ENCODE measurements around the gene PPP5C. TPM values are rescaled to one million over a fixed set of nuclear protein-coding genes. Genes with fewer than 3 reads are reported as not detected.

The PPP5C gene
- total and polyA plus RNA-seq, 2 of the 13 experiments (the other 11 are each of a cell fraction or from before 2014, with no cell fraction given): 41.6 to 67.9 TPM

DNA sequence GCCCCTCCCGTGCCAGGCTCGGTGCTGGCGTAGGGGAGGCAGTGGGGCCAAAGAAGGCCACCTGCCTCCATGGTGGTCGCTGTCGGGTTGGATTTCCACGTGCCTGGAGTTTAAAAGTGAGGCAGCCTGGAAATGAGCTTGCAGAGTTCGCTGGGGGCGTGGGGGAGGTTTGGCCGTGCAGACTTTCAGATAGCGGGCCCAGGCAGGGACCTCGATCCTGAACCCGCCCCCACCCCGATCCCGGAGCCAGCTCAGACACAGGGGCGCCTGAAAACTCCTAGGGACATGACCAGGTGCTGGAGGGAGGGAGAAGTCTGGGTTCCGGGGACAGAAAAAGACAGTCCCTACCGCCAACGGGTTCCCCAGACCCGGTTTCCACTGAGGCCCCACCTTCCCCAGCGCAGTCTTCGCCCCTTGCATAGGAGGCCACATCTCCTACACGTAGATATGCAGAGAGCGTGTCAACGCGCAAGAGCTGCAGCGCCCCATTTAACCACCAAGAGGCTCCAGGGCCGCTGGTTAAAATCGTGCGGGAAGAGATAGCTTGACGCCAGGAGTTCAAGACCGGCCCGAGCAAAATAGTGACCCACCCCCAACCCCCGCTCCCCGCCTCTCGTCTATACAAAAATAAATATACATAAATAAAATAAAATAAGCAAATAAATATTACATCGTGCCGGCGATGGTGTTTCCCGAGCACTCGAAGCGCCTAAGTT, 58.0 kb downstream of the PPP5C start (continued):
- TF ChIP-seq ZNF362 (CRISPR knock-in tag; IDR thresholded peaks at IDR 0.05; ENCODE audit: borderline replicate concordance) (no peak), RBFOX2 (IDR thresholded peaks at IDR 0.05; ENCODE audit: low read depth, low read length) (peak; percentile 62), PHF8 (CRISPR knock-in tag; IDR thresholded peaks at IDR 0.05) (peak; percentile 60), ZBTB33 (CRISPR knock-in tag; IDR thresholded peaks at IDR 0.05) (peak; percentile 83; the same call in 1 of the 2 replicates), ZBTB34 (CRISPR knock-in tag; IDR thresholded peaks at IDR 0.05) (0 out of 2 replicates have a peak, but pooled peaks have one; percentile 52), ZFX (CRISPR knock-in tag; IDR thresholded peaks at IDR 0.05; ENCODE audit: low read depth) (peak; percentile 86), SALL2 (CRISPR knock-in tag; IDR thresholded peaks at IDR 0.05) (peak; percentile 27; the same call in 1 of the 2 replicates), ZNF598 (CRISPR knock-in tag; IDR thresholded peaks at IDR 0.05; ENCODE audit: borderline replicate concordance) (no peak), ZNF281 (CRISPR knock-in tag; IDR thresholded peaks at IDR 0.05; ENCODE audit: borderline replicate concordance) (peak; percentile 13; the same call in 1 of the 2 replicates), SALL1 (CRISPR knock-in tag; IDR thresholded peaks at IDR 0.05) (0 out of 2 replicates have a peak, but pooled peaks have one; percentile 9), CEBPB (IDR thresholded peaks at IDR 0.05; ENCODE audit: borderline replicate concordance, low read depth, low read length) (no peak), ZNF580 (CRISPR knock-in tag; IDR thresholded peaks at IDR 0.05; ENCODE audit: borderline replicate concordance, low read depth) (0 out of 2 replicates have a peak, but pooled peaks have one; percentile 20), ZNF816 (CRISPR knock-in tag; IDR thresholded peaks at IDR 0.05; ENCODE audit: borderline replicate concordance) (no peak), ZNF850 (CRISPR knock-in tag; conservative IDR thresholded peaks at IDR 0.05) (no peak)
- TF ChIP-seq, protein P1, sequence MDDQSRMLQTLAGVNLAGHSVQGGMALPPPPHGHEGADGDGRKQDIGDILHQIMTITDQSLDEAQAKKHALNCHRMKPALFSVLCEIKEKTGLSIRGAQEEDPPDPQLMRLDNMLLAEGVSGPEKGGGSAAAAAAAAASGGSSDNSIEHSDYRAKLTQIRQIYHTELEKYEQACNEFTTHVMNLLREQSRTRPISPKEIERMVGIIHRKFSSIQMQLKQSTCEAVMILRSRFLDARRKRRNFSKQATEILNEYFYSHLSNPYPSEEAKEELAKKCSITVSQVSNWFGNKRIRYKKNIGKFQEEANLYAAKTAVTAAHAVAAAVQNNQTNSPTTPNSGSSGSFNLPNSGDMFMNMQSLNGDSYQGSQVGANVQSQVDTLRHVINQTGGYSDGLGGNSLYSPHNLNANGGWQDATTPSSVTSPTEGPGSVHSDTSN (CRISPR knock-in tag; IDR thresholded peaks at IDR 0.05; ENCODE audit: borderline replicate concordance): no peak
- TF ChIP-seq, protein P2, sequence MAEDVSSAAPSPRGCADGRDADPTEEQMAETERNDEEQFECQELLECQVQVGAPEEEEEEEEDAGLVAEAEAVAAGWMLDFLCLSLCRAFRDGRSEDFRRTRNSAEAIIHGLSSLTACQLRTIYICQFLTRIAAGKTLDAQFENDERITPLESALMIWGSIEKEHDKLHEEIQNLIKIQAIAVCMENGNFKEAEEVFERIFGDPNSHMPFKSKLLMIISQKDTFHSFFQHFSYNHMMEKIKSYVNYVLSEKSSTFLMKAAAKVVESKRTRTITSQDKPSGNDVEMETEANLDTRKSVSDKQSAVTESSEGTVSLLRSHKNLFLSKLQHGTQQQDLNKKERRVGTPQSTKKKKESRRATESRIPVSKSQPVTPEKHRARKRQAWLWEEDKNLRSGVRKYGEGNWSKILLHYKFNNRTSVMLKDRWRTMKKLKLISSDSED (CRISPR knock-in tag; IDR thresholded peaks at IDR 0.05): no peak
